Body of pancreas (tissue), 4 donors: ENCODE results near the gene CAMTA1.

Experiments
- CTCF ChIP-seq, 7 experiments: fragments of 450-650 bp in 4 of 7; fragments of 200-600 bp in 3 of 7; sonication (generic) in 3 of 7; IDR thresholded peaks; one replicate each; pipeline ENCODE4 v1.5.1; 2016 to 2019; ENCODE audit warnings: antibody characterized with exemption in 7 of 7
- POLR2A ChIP-seq, 3 donors: fragments of 450-650 bp; IDR thresholded peaks; one replicate each; pipeline ENCODE4 v1.6.1; 2016; ENCODE audit warnings: antibody characterized with exemption in 3 of 3, mild to moderate bottlenecking in 2 of 3

- TF ChIP-seq CTCF (IDR thresholded peaks at IDR 0.05) (no peak), POLR2A (IDR thresholded peaks at IDR 0.05) (no peak)
Measured at GRCh38 chr1:7152655-7153054, 367.4 kb downstream of the CAMTA1 start.
